Retina (tissue), 1 donor: ENCODE measurements around the gene ERBB2.
"Not testable (repeated sequence)": the region's sequence is repeated elsewhere in the genome, so short reads cannot be mapped to it uniquely, and the experiment has no call there.

Experiments
- DNase-seq: peaks from one replicate; pipeline ENCODE4 v3.0.0-alpha.2; 2016

The ERBB2 gene

GRCh38 chr17:39705786-39706348, 6.0 kb downstream of the ERBB2 start:
- DNase-seq, result no peak

- no peak for DNase-seq
These were observed 6.5 kb downstream of the ERBB2 start for GRCh38 chr17:39706383-39706782.

- no peak for DNase-seq
These were observed 7.1 kb downstream of the ERBB2 start for GRCh38 chr17:39706921-39707337.

- no peak for DNase-seq
These were observed 9.6 kb downstream of the ERBB2 start for GRCh38 chr17:39709319-39709997.

- DNase-seq, result no peak
These were observed 10.4 kb downstream of the ERBB2 start for GRCh38 chr17:39709998-39710964.

GRCh38 chr17:39711071-39711470, 11.2 kb downstream of the ERBB2 start:
- DNase-seq, result not testable (repeated sequence)

- DNase-seq, result no peak
These were observed 12.0 kb downstream of the ERBB2 start for GRCh38 chr17:39711851-39712250.

- no peak for DNase-seq
These were observed 14.4 kb downstream of the ERBB2 start for GRCh38 chr17:39714234-39714633.

GRCh38 chr17:39715375-39716072, 15.7 kb downstream of the ERBB2 start:
- DNase-seq, result no peak

GRCh38 chr17:39716073-39716818, 16.4 kb downstream of the ERBB2 start:
- DNase-seq, result no peak

GRCh38 chr17:39716879-39717536, 17.1 kb downstream of the ERBB2 start:
- DNase-seq, result no peak

- DNase-seq, result no peak
These were observed 17.8 kb downstream of the ERBB2 start for GRCh38 chr17:39717660-39718059.

- DNase-seq, result no peak
These were observed 19.9 kb downstream of the ERBB2 start for GRCh38 chr17:39719563-39720355.

- no peak for DNase-seq
These were observed 22.2 kb downstream of the ERBB2 start for GRCh38 chr17:39722104-39722503.

- DNase-seq, result no peak
These were observed 23.3 kb downstream of the ERBB2 start for GRCh38 chr17:39722965-39723848.

- DNase-seq, result no peak
These were observed 24.9 kb downstream of the ERBB2 start for GRCh38 chr17:39724731-39725130.

- DNase-seq, result not testable (repeated sequence)
These were observed 26.1 kb downstream of the ERBB2 start for GRCh38 chr17:39725923-39726322.

GRCh38 chr17:39726617-39727016, 26.8 kb downstream of the ERBB2 start:
- DNase-seq, result no peak

- DNase-seq, result no peak
These were observed 27.7 kb downstream of the ERBB2 start for GRCh38 chr17:39727556-39727955.
